H1 (cell line): ENCODE results near the gene MLKL. TPM values are rescaled to one million over a fixed set of nuclear protein-coding genes. Genes with fewer than 3 reads are reported as not detected.

ENCODE experiments used
- polyA plus RNA-seq, 7 experiments: library from polyadenylated mRNA; depleted of rRNA in 3 of 7; stranded (reverse) in 5 of 7; unstranded in 2 of 7; fragments of >200 nt in 5 of 7; fragments of 200-250 nt in 2 of 7; gene quantifications; 1 replicate in 5 of 7; 2 replicates in 1 of 7; 4 replicates in 1 of 7; pipeline versions ENCODE4 v1.2.1 to v1.2.3, GENCODE V29; 2011 to 2013; ENCODE audit warnings: missing spikeins in 2 of 7, mixed read lengths in 2 of 7
- total RNA-seq: library from RNA; stranded (reverse); fragmentation: NEBNext Ultra II Directional; extraction: Animal tissue kit (Norgen Biotek cat#: 25700); gene quantifications from 2 replicates; pipeline ENCODE4 v1.2.1, GENCODE V29; 2021
- TF ChIP-seq, protein P1 (sequence below): IDR thresholded peaks from 2 replicates; pipeline ENCODE4 v1.6.1; 2011; ENCODE audit warnings: low read depth, mild to moderate bottlenecking, low read length; ENCODE audit not compliant: insufficient read depth

Gene MLKL
- total and polyA plus RNA-seq, 2 of the 8 experiments (the other 6 are each of a cell fraction or from before 2014, with no cell fraction given) = 1.6 to 2.1 TPM

GRCh38 chr16:74747716-74748615 lies 47.3 kb upstream of the MLKL start (continued):
- TF ChIP-seq, protein P1, sequence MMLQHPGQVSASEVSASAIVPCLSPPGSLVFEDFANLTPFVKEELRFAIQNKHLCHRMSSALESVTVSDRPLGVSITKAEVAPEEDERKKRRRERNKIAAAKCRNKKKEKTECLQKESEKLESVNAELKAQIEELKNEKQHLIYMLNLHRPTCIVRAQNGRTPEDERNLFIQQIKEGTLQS = no peak
